GM21825 (cell line): Measurements from ENCODE around the gene FBXW10.
"Not testable (repeated sequence)": the region's sequence is repeated elsewhere in the genome, so short reads cannot be mapped to it uniquely, and the experiment has no call there.

Experiments used
- ATAC-seq: cut with Tn5 transposase; IDR thresholded peaks from one replicate; pipeline ENCODE4 v1.9.1; 2021; ENCODE audit warnings: mild to moderate bottlenecking, moderate library complexity; ENCODE audit not compliant: unreplicated experiment

Gene FBXW10

GRCh38 chr17:18743699-18744421 is at the start of gene FBXW10:
TSS of gene FBXW10 (plus strand) at chr17:18744054. CDS start at chr17:18744245, 191 bp downstream.
- ATAC-seq = not testable (repeated sequence)

GRCh38 chr17:18695143-18695542 is 48.7 kb upstream of the FBXW10 start:
- not testable (repeated sequence) for ATAC-seq

- not testable (repeated sequence) for ATAC-seq
These were observed 45.3 kb upstream of the FBXW10 start for GRCh38 chr17:18698473-18699103.

- ATAC-seq = not testable (repeated sequence)
These were observed 37.9 kb upstream of the FBXW10 start for GRCh38 chr17:18705955-18706354.

- not testable (repeated sequence) for ATAC-seq
These were observed 35.6 kb upstream of the FBXW10 start for GRCh38 chr17:18708215-18708614.

GRCh38 chr17:18712354-18712999 is 31.4 kb upstream of the FBXW10 start:
- ATAC-seq = not testable (repeated sequence)

GRCh38 chr17:18718643-18719427 is 25.0 kb upstream of the FBXW10 start:
- ATAC-seq = not testable (repeated sequence)

- not testable (repeated sequence) for ATAC-seq
These were observed 24.3 kb upstream of the FBXW10 start for GRCh38 chr17:18719428-18720110.

- ATAC-seq = not testable (repeated sequence)
These were observed 21.9 kb upstream of the FBXW10 start for GRCh38 chr17:18721775-18722547.

- not testable (repeated sequence) for ATAC-seq
These were observed 21.2 kb upstream of the FBXW10 start for GRCh38 chr17:18722612-18723011.

GRCh38 chr17:18723509-18723908 is 20.3 kb upstream of the FBXW10 start:
- ATAC-seq = not testable (repeated sequence)

- not testable (repeated sequence) for ATAC-seq
These were observed 11.4 kb upstream of the FBXW10 start for GRCh38 chr17:18732438-18732837.

GRCh38 chr17:18733350-18733749 is 10.5 kb upstream of the FBXW10 start:
- ATAC-seq = not testable (repeated sequence)

GRCh38 chr17:18739616-18740391 is 4.0 kb upstream of the FBXW10 start:
- not testable (repeated sequence) for ATAC-seq

- not testable (repeated sequence) for ATAC-seq
These were observed 2.6 kb upstream of the FBXW10 start for GRCh38 chr17:18741228-18741627.

- not testable (repeated sequence) for ATAC-seq
These were observed 872 bp downstream of the FBXW10 start for GRCh38 chr17:18744726-18745125.

- ATAC-seq = not testable (repeated sequence)
These were observed 2.7 kb downstream of the FBXW10 start for GRCh38 chr17:18746551-18746950.

- not testable (repeated sequence) for ATAC-seq
These were observed 3.6 kb downstream of the FBXW10 start for GRCh38 chr17:18747501-18747900.

GRCh38 chr17:18750242-18750641 is 6.4 kb downstream of the FBXW10 start:
- ATAC-seq = not testable (repeated sequence)
